ENCODE data around the gene DIS3L2. TPM values are rescaled to one million over a fixed set of nuclear protein-coding genes. Genes with fewer than 3 reads are reported as not detected.
"Not testable (repeated sequence)": the region's sequence is repeated elsewhere in the genome, so short reads cannot be mapped to it uniquely, and the experiment has no call there.

Gene DIS3L2
- total RNA-seq, 1 experiment from 2014 or later: 39.1 TPM

GRCh38 chr2:232376713-232377112, 415.2 kb downstream of the DIS3L2 start:
- intact Hi-C loops (cut with micrococcal nuclease; ENCODE audit: unreplicated experiment): no loop called here

DNA sequence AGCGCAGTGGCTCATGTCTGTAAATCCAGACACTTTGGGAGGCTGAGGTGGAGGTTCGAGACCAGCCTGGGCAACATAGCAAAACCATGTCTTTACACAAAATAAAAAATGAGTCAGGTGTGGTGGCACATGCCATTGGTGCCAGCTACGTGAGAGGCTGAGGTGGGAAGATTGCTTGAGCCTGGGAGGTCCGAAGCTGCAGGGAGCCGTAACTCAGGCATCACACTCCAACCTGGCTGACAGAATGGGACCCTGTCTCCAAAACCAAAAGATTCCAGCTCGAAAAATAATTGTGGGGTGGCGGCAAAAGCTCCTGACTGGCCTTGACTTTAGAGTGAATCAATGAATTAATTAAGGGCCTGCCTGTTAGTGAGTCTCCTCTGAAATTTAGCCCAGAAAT, 415.8 kb downstream of the DIS3L2 start:
- TF ChIP-seq CTCF (conservative IDR thresholded peaks at IDR 0.05) (no peak), EZH2 (IDR thresholded peaks at IDR 0.05; ENCODE audit: low read depth) (no peak)
- H3K27me3 ChIP-seq (ENCODE audit: insufficient read depth, low read depth): no peaks in the 10 kb centered on the region
- H3K79me2 ChIP-seq (ENCODE audit: low read depth): no peaks in the 10 kb centered on the region
- no peaks in the 10 kb centered on the region for H3K36me3 ChIP-seq (ENCODE audit: low read depth)
- no peaks in the 10 kb centered on the region; the same call in 1 of the 2 replicates for H3F3A ChIP-seq (ENCODE audit: insufficient read depth, low read depth)
- BruUV-seq (replicated peaks): no TSS peak
- ChIA-PET CTCF (no interaction called here), POLR2A (ENCODE audit: unreplicated experiment) (no interaction called here)
- H3K9me2 ChIP-seq (ENCODE audit: insufficient read depth): no peaks in the 10 kb centered on the region
- no peak overlapping the region for H2AFZ ChIP-seq
- DNase-seq: no peak
- H3K4me1 ChIP-seq (replicated peaks; ENCODE audit: insufficient read depth): peaks cover 26% of the 10 kb centered on the region
- no peaks in the 10 kb centered on the region for H4K20me1 ChIP-seq (ENCODE audit: insufficient read depth)
- no peaks in the 10 kb centered on the region for H3K9me3 ChIP-seq (ENCODE audit: insufficient read depth, low read depth)
- intact Hi-C loops (cut with micrococcal nuclease; ENCODE audit: unreplicated experiment): no loop called here
- H3K4me2 ChIP-seq: no peak overlapping the region
- no peak overlapping the region for H3K4me3 ChIP-seq
- peak overlapping the region; percentile 54; the same call in 1 of the 2 replicates for H3K27ac ChIP-seq

More at GRCh38 chr2:232376713-232377112, 415.2 kb downstream of the DIS3L2 start:
- Histone ChIP-seq H4K20me1 (ENCODE audit: insufficient read depth) (no peaks in the 10 kb centered on the region), H3F3A (ENCODE audit: insufficient read depth, low read depth) (no peaks in the 10 kb centered on the region; the same call in 1 of the 2 replicates), H3K36me3 (ENCODE audit: low read depth) (no peaks in the 10 kb centered on the region), H3K4me2 (no peak overlapping the region), H2AFZ (no peak overlapping the region), H3K9me3 (ENCODE audit: insufficient read depth, low read depth) (no peaks in the 10 kb centered on the region), H3K4me1 (replicated peaks; ENCODE audit: insufficient read depth) (peaks cover 27% of the 10 kb centered on the region), H3K4me3 (no peak overlapping the region), H3K27me3 (ENCODE audit: insufficient read depth, low read depth) (no peaks in the 10 kb centered on the region), H3K27ac (no peak overlapping the region), H3K9me2 (ENCODE audit: insufficient read depth) (no peaks in the 10 kb centered on the region), H3K79me2 (ENCODE audit: low read depth) (no peaks in the 10 kb centered on the region)
- ChIA-PET POLR2A (ENCODE audit: unreplicated experiment) (interaction anchor here (0.6 kb wide), 1 partner anchor 11 kb away, joined by 3 read pairs; no protein-coding TSS in a partner anchor), CTCF (no interaction called here)
- TF ChIP-seq EZH2 (IDR thresholded peaks at IDR 0.05; ENCODE audit: low read depth) (no peak), CTCF (conservative IDR thresholded peaks at IDR 0.05) (no peak)
- DNase-seq: no peak
- no TSS peak for BruUV-seq (replicated peaks)

DNA sequence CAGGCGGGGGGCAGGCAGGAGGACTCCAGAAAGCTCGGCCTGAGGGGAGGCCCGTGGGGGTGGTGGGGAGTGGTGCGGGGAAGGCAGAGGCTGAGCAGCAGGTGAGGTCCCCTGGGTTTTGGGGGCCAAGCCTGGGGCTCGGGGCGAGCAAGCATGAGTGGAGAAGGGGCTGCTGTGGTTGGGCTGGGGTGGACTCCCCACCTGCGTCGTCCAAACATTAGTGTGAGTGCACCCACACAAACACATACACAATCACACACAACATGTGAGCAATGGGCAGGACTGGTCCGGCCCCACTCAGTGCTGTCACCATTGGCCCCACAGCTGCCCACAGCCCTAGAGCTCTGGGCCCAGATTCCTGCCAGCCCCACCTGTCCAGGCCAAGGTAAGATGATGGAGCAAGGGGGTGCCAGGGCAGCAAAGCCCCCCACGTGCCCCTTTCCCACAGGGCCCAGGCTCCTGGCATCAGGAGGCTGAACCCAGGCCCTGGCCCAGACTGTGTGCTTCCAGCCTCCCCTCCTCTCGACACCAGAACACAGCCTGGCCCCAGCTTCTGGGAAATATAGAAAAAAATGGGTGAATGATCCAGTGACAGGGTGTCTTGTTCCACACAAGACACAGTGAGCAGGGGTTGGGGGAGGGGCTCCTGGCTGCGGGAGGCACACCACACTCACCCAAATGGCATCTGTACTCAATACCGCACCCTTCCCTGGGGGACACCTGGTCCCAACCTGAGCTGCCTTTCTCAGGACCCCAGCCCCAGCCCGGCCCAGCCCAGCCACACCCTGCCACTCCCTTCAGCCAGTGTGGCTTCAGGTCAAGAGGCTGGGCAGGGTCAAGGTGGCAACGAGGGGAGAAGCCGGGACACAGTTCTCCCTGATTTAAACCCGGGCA, 416.6 kb downstream of the DIS3L2 start:
- intact Hi-C loops (cut with micrococcal nuclease; ENCODE audit: unreplicated experiment): loop anchor here (1.0 kb wide), 2 partner anchors 8 to 48 kb away; no protein-coding TSS in a partner anchor
- CTCF ChIA-PET: interaction anchor here (0.5 to 0.7 kb wide), 2 partner anchors 14 to 978 kb away, joined by 3 to 4 read pairs; no protein-coding TSS in a partner anchor
- Histone ChIP-seq H2AFZ (no peak overlapping the region), H3F3A (ENCODE audit: insufficient read depth, low read depth) (no peaks in the 10 kb centered on the region), H3K9me2 (ENCODE audit: insufficient read depth) (no peaks in the 10 kb centered on the region), H3K36me3 (ENCODE audit: low read depth) (no peaks in the 10 kb centered on the region), H3K4me3 (no peak overlapping the region), H4K20me1 (ENCODE audit: insufficient read depth) (no peaks in the 10 kb centered on the region), H3K9me3 (ENCODE audit: insufficient read depth, low read depth) (no peaks in the 10 kb centered on the region), H3K4me2 (peak overlapping the region; percentile 60), H3K27ac (peak overlapping the region; percentile 54), H3K27me3 (ENCODE audit: insufficient read depth, low read depth) (no peaks in the 10 kb centered on the region), H3K4me1 (replicated peaks; ENCODE audit: insufficient read depth) (peaks cover 20% of the 10 kb centered on the region), H3K79me2 (ENCODE audit: low read depth) (no peaks in the 10 kb centered on the region)
- BruUV-seq (replicated peaks): TSS peak; percentile 72
- TF ChIP-seq EZH2 (IDR thresholded peaks at IDR 0.05; ENCODE audit: low read depth) (no peak), CTCF (conservative IDR thresholded peaks at IDR 0.05) (no peak)
- DNase-seq: peak; percentile 89 to 94
- POLR2A ChIA-PET (ENCODE audit: unreplicated experiment): interaction anchor here (0.5 to 0.6 kb wide), 3 partner anchors 14 to 39 kb away, joined by 3 to 8 read pairs (median 4); no protein-coding TSS in a partner anchor

DNA sequence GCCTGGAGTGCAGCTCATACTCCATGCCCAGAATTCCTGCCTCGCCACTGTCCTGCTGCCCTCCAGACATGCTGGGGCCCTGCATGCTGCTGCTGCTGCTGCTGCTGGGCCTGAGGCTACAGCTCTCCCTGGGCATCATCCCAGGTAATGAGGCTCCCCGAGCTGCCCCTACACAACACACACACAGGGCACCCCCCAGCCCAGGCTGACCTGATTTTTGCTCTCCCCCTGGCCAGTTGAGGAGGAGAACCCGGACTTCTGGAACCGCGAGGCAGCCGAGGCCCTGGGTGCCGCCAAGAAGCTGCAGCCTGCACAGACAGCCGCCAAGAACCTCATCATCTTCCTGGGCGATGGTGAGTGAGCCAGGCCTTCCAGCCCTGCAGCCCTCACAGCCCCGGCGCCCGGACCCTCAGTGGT, 417.2 kb downstream of the DIS3L2 start, which contains the start of gene ALPP:
ALPP (plus strand) TSS at position 17 of the 417 bp plus-strand sequence; CDS start at position 69, 52 bp downstream.
- TSS peak; percentile 90 for BruUV-seq (replicated peaks)
- H3K27ac ChIP-seq: peak within 1 kb of the TSS; percentile 54
- not testable (repeated sequence) for H3F3A ChIP-seq (ENCODE audit: insufficient read depth, low read depth); H3K27me3 ChIP-seq (ENCODE audit: insufficient read depth, low read depth); H3K9me2 ChIP-seq (ENCODE audit: insufficient read depth); H3K79me2 ChIP-seq (ENCODE audit: low read depth); H3K36me3 ChIP-seq (ENCODE audit: low read depth); H2AFZ ChIP-seq; DNase-seq; H3K9me3 ChIP-seq (ENCODE audit: insufficient read depth, low read depth); H4K20me1 ChIP-seq (ENCODE audit: insufficient read depth)
- POLR2A ChIA-PET (ENCODE audit: unreplicated experiment): interaction anchor here (0.5 to 0.6 kb wide), 2 partner anchors 15 to 38 kb away, joined by 3 to 8 read pairs; no protein-coding TSS in a partner anchor
- H3K4me1 ChIP-seq (replicated peaks; ENCODE audit: insufficient read depth): peaks cover 20% of the 10 kb centered on the region
- CTCF ChIA-PET: interaction anchor here (0.7 kb wide), 1 partner anchor 14 kb away, joined by 3 read pairs; no protein-coding TSS in a partner anchor
- peak within 1 kb of the TSS; percentile 60 for H3K4me2 ChIP-seq
- H3K4me3 ChIP-seq: peak within 1 kb of the TSS; percentile 3; the same call in 1 of the 2 replicates
- intact Hi-C loops (cut with micrococcal nuclease; ENCODE audit: unreplicated experiment): loop anchor here (1.0 kb wide), 2 partner anchors 8 to 48 kb away; no protein-coding TSS in a partner anchor
